Measurements from ENCODE around the gene ZNF91.

DNA sequence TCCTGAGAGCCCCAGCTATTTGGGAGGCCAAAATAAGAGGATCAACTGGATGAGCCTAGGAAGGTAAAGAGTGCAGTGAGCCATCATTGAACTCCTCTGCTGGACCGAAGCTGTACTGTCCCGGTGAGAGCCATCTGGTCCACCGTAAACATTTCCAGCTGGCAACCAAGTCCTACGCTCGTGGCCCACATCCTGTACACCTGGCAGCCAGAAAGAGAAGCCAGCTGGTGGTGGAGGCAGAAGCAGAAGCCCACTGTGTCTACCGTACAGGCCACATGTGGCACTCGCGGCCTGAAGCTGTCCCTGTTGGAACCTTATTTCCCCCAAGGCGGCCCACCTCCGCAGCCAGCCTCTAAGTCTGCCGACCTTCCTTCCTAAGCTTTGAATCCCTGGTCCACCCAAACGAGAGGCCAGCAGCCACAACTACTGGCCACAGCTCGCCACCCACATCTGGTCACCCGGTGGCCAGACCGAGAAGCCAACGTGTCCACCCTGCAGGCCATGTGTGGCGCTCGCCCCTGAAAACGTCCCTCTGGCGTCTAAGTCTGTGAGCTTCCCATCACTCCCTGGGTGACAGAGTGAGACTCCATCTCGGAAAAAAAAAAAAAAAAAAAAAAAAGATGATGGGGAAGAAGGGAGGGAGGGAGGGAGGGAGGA, 14.2 kb upstream of the ZNF91 start:
- TF ChIP-seq CTCF (IDR thresholded peaks at IDR 0.05) (peak in 1 of 6 experiments; percentile 3), POLR2A (IDR thresholded peaks at IDR 0.05) (no peak)
